HepG2 (cell line): Measurements from ENCODE around the gene SRBD1. TPM values are rescaled to one million over a fixed set of nuclear protein-coding genes. Genes with fewer than 3 reads are reported as not detected.

Source experiments
- HNF4G ChIP-seq, 2 experiments: sonication (generic) in 1 of 2; formaldehyde crosslinking in 1 of 2; IDR thresholded peaks; 2 replicates each; pipeline versions ENCODE4 v1.4.0 to v1.6.1; 2011 to 2020; ENCODE audit warnings: borderline replicate concordance in 2 of 2, low read depth in 2 of 2, mild to moderate bottlenecking in 2 of 2, low read length in 1 of 2, missing genetic modification reagents in 1 of 2, moderate library complexity in 1 of 2
- HOXA3 ChIP-seq: sonication (generic); formaldehyde crosslinking; IDR thresholded peaks from 2 replicates; pipeline ENCODE4 v1.5.0; 2020; ENCODE audit warnings: missing genetic modification reagents
- HOXD1 ChIP-seq: sonication (generic); formaldehyde crosslinking; IDR thresholded peaks from 2 replicates; pipeline ENCODE4 v1.5.0; 2020; ENCODE audit warnings: missing genetic modification reagents
- ISL2 ChIP-seq: sonication (generic); formaldehyde crosslinking; IDR thresholded peaks from 2 replicates; pipeline ENCODE4 v1.5.0; 2020; ENCODE audit warnings: missing genetic modification reagents
- KIAA2018 ChIP-seq: sonication (generic); formaldehyde crosslinking; IDR thresholded peaks from 2 replicates; pipeline ENCODE4 v1.5.0; 2020; ENCODE audit warnings: mild to moderate bottlenecking, missing genetic modification reagents, borderline replicate concordance
- SOX13 ChIP-seq, 3 experiments: fragments of 450-650 bp in 1 of 3; sonication (generic) in 1 of 3; formaldehyde crosslinking in 1 of 3; IDR thresholded peaks in 2 of 3; conservative IDR thresholded peaks in 1 of 3; 2 replicates each; pipeline versions ENCODE4 v1.5.0 to v1.6.1; 2016 to 2020; ENCODE audit warnings: antibody characterized with exemption in 1 of 3, mild to moderate bottlenecking in 1 of 3, missing compliant biosample characterization in 1 of 3, missing genetic modification reagents in 1 of 3, moderate library complexity in 1 of 3
- TBL1XR1 ChIP-seq: fragments of 150-350 bp; IDR thresholded peaks from 2 replicates; pipeline ENCODE4 v1.6.1; 2014; ENCODE audit warnings: borderline replicate concordance, low read length; ENCODE audit not compliant: partially characterized antibody
- TEAD2 ChIP-seq: sonication (generic); formaldehyde crosslinking; IDR thresholded peaks from 2 replicates; pipeline ENCODE4 v1.9.0; 2021; ENCODE audit warnings: missing genetic modification reagents
- TOPORS ChIP-seq: sonication (generic); formaldehyde crosslinking; IDR thresholded peaks from 2 replicates; pipeline ENCODE4 v1.8.0; 2023; ENCODE audit warnings: mild to moderate bottlenecking, missing genetic modification reagents
- ZBTB46 ChIP-seq: sonication (generic); formaldehyde crosslinking; IDR thresholded peaks from 2 replicates; pipeline ENCODE4 v1.4.0; 2020; ENCODE audit warnings: mild to moderate bottlenecking, missing genetic modification reagents, borderline replicate concordance
- ZGPAT ChIP-seq: IDR thresholded peaks from 2 replicates; pipeline ENCODE4 v1.6.1; 2016; ENCODE audit warnings: mild to moderate bottlenecking
- ZNF160 ChIP-seq: sonication (generic); formaldehyde crosslinking; IDR thresholded peaks from 2 replicates; pipeline ENCODE4 v1.8.0; 2022; ENCODE audit warnings: mild to moderate bottlenecking, inconsistent platforms, missing genetic modification reagents
- ZNF354B ChIP-seq: sonication (generic); formaldehyde crosslinking; IDR thresholded peaks from 2 replicates; pipeline ENCODE4 v1.8.0; 2022; ENCODE audit warnings: mild to moderate bottlenecking, missing genetic modification reagents
- ZNF850 ChIP-seq: sonication (generic); formaldehyde crosslinking; conservative IDR thresholded peaks from 2 replicates; pipeline ENCODE4 v1.9.0; 2021; ENCODE audit warnings: mild to moderate bottlenecking, missing genetic modification reagents
- polyA plus RNA-seq, 8 experiments: library from polyadenylated mRNA; depleted of rRNA in 3 of 8; stranded (reverse) in 7 of 8; unstranded in 1 of 8; fragments of >200 nt; fragmentation: Illumina TruSeq in 4 of 8; extraction: Trizol in 4 of 8; gene quantifications; 2 replicates each; pipeline versions ENCODE4 v1.2.1 to v1.2.3, GENCODE V29; 2011 to 2016; ENCODE audit warnings: low read depth in 4 of 8, missing spikeins in 1 of 8, mixed read lengths in 1 of 8; ENCODE audit not compliant: insufficient read depth in 1 of 8
- total RNA-seq, 5 experiments: library from RNA; depleted of rRNA; stranded (reverse); fragments of >200 nt; fragmentation: Illumina TruSeq; extraction: Trizol; gene quantifications; 2 replicates each; pipeline ENCODE4 v1.2.3, GENCODE V29; 2016; ENCODE audit warnings: low read depth in 1 of 5
- TF ChIP-seq, protein P1 (sequence below): IDR thresholded peaks from 2 replicates; pipeline ENCODE4 v1.6.1; 2016; ENCODE audit warnings: control low read depth

Gene SRBD1
- total and polyA plus RNA-seq, 2 of the 13 experiments (the other 11 are each of a cell fraction or from before 2014, with no cell fraction given) = 3.2 to 23.9 TPM

DNA sequence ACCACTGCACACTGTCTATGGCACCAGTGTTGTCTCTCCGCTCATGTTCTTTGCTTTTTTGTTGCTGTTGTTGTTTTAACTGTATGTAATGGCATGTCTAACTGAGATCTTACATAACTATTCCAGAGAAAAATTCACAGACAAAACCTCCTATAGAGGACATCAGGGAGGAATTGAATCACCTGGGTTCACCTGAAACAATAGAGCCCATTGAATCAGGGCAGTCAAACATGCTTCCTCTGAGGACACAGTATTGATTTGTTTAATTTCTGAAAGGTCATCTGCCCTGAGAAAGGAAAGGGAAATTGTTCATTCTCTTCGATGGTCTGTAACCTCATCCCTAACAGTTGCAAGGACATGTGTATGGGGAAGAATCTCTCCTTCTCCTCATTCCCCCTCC, 237.5 kb downstream of the SRBD1 start (continued):
- TF ChIP-seq ZBTB46 (no peak), TOPORS (no peak), ZNF160 (CRISPR knock-in tag) (no peak), KIAA2018 (CRISPR knock-in tag) (no peak), ISL2 (CRISPR knock-in tag) (peak; percentile 81), TBL1XR1 (peak; percentile 79), ZNF354B (no peak), TEAD2 (CRISPR knock-in tag) (no peak), ZNF850 (CRISPR knock-in tag) (no peak), HOXD1 (peak; percentile 80; the same call in 1 of the 2 replicates), ZGPAT (CRISPR knock-in tag) (peak; percentile 84), HNF4G (IDR thresholded peaks at IDR 0.05; ENCODE audit: borderline replicate concordance, low read depth, low read length) (no peak; the same call in 1 of the 2 replicates), HNF4G (CRISPR knock-in tag; IDR thresholded peaks at IDR 0.05; ENCODE audit: borderline replicate concordance, low read depth) (no peak), SOX13 (IDR thresholded peaks at IDR 0.05) (peak; percentile 93), SOX13 (CRISPR knock-in tag; conservative IDR thresholded peaks at IDR 0.05 in 1 of 2, IDR thresholded peaks at IDR 0.05 in 1 of 2) (peak in 1 of 2 experiments; percentile 99; a peak in 2 of 4 replicates), HOXA3 (CRISPR knock-in tag) (peak; percentile 55; the same call in 1 of the 2 replicates)
- TF ChIP-seq, protein P1, sequence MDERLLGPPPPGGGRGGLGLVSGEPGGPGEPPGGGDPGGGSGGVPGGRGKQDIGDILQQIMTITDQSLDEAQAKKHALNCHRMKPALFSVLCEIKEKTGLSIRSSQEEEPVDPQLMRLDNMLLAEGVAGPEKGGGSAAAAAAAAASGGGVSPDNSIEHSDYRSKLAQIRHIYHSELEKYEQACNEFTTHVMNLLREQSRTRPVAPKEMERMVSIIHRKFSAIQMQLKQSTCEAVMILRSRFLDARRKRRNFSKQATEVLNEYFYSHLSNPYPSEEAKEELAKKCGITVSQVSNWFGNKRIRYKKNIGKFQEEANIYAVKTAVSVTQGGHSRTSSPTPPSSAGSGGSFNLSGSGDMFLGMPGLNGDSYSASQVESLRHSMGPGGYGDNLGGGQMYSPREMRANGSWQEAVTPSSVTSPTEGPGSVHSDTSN (CRISPR knock-in tag) = no peak
